CD14-positive monocyte (primary cell): ENCODE measurements around the gene BCL2. TPM values are rescaled to one million over a fixed set of nuclear protein-coding genes. Genes with fewer than 3 reads are reported as not detected.

ENCODE experiments used
- DNase-seq, 3 donors: peaks; one replicate each; pipeline ENCODE4 v3.0.0-alpha.2; 2011 to 2022
- H2AFZ ChIP-seq: 2 replicates; pipeline ENCODE4 v1.6.0; 2012; ENCODE audit warnings: mild to moderate bottlenecking, low read depth, low read length, inconsistent platforms; ENCODE audit not compliant: insufficient read depth, poor library complexity, severe bottlenecking
- H3K27ac ChIP-seq, 2 donors: 1 replicate in 1 of 2; 2 replicates in 1 of 2; pipeline ENCODE4 v1.5.1; 2012 to 2013; ENCODE audit warnings: low read length in 2 of 2, control low read depth in 1 of 2, inconsistent platforms in 1 of 2, low read depth in 1 of 2, mild to moderate bottlenecking in 1 of 2
- H3K27me3 ChIP-seq, 2 donors: one replicate each; pipeline versions ENCODE4 v1.6.0 to v1.6.1; 2011 to 2013; ENCODE audit warnings: low read length in 2 of 2; ENCODE audit not compliant: control insufficient read depth in 2 of 2, insufficient read depth in 2 of 2
- H3K36me3 ChIP-seq, 2 donors: replicated peaks in 1 of 2; 1 replicate in 1 of 2; 2 replicates in 1 of 2; pipeline versions ENCODE4 v1.5.1 to v1.6.1; 2012 to 2013; ENCODE audit warnings: low read length in 2 of 2, control low read depth in 1 of 2, inconsistent platforms in 1 of 2, mild to moderate bottlenecking in 1 of 2; ENCODE audit not compliant: insufficient read depth in 2 of 2, control insufficient read depth in 1 of 2
- H3K4me1 ChIP-seq, 2 donors: 1 replicate in 1 of 2; 2 replicates in 1 of 2; pipeline versions ENCODE4 v1.5.1 to v1.6.1; 2012 to 2013; ENCODE audit warnings: low read length in 2 of 2, control low read depth in 1 of 2, inconsistent platforms in 1 of 2, mild to moderate bottlenecking in 1 of 2, moderate library complexity in 1 of 2; ENCODE audit not compliant: insufficient read depth in 2 of 2, control insufficient read depth in 1 of 2
- H3K4me2 ChIP-seq: replicated peaks from 2 replicates; pipeline ENCODE3; 2012; ENCODE audit warnings: low read length, moderate library complexity, mild to moderate bottlenecking; ENCODE audit not compliant: poor library complexity, severe bottlenecking; ENCODE audit errors: extremely low read depth
- H3K4me3 ChIP-seq, 3 experiments: fragments of 200-600 bp in 1 of 3; sonication (generic) in 1 of 3; replicated peaks in 1 of 3; 1 replicate in 2 of 3; 2 replicates in 1 of 3; pipeline ENCODE4 v1.5.1; 2011 to 2013; ENCODE audit warnings: low read length in 3 of 3, mild to moderate bottlenecking in 3 of 3, control low read depth in 2 of 3, low read depth in 2 of 3, inconsistent platforms in 1 of 3, moderate library complexity in 1 of 3
- H3K79me2 ChIP-seq: 2 replicates; pipeline ENCODE4 v1.6.0; 2012; ENCODE audit warnings: mild to moderate bottlenecking, control low read depth, inconsistent platforms, low read length, moderate library complexity; ENCODE audit not compliant: insufficient read depth
- H3K9ac ChIP-seq: 2 replicates; pipeline ENCODE4 v1.6.0; 2017; ENCODE audit warnings: low read length, mild to moderate bottlenecking; ENCODE audit not compliant: insufficient read depth, poor library complexity, severe bottlenecking
- H3K9me3 ChIP-seq, 2 donors: replicated peaks in 1 of 2; 1 replicate in 1 of 2; 2 replicates in 1 of 2; pipeline versions ENCODE4 v1.5.1 to v1.6.1; 2012 to 2013; ENCODE audit warnings: low read length in 2 of 2, control low read depth in 1 of 2; ENCODE audit not compliant: control insufficient read depth in 1 of 2, insufficient read depth in 1 of 2
- H4K20me1 ChIP-seq: 2 replicates; pipeline ENCODE4 v1.6.0; 2012; ENCODE audit warnings: mild to moderate bottlenecking, low read length, control low read depth, moderate library complexity; ENCODE audit not compliant: insufficient read depth
- H3K27ac Mint-ChIP-seq, 7 donors: one replicate each; pipeline ENCODE4 v1.8.0; 2020; ENCODE audit warnings: mild to moderate bottlenecking in 7 of 7, mixed read lengths in 7 of 7, moderate library complexity in 6 of 7, inconsistent platforms in 2 of 7
- H3K27me3 Mint-ChIP-seq, 3 donors: one replicate each; pipeline ENCODE4 v1.8.0; 2021 to 2022; ENCODE audit warnings: low read depth in 3 of 3, mild to moderate bottlenecking in 3 of 3, mixed read lengths in 3 of 3, moderate library complexity in 3 of 3, inconsistent platforms in 1 of 3
- H3K36me3 Mint-ChIP-seq, 2 donors: one replicate each; pipeline ENCODE4 v1.8.0; 2020; ENCODE audit warnings: mixed read lengths in 2 of 2, inconsistent platforms in 1 of 2, mild to moderate bottlenecking in 1 of 2
- H3K4me1 Mint-ChIP-seq: one replicate; pipeline ENCODE4 v1.8.0; 2020; ENCODE audit warnings: mild to moderate bottlenecking, mixed read lengths
- H3K4me3 Mint-ChIP-seq, 2 donors: one replicate each; pipeline ENCODE4 v1.8.0; 2020; ENCODE audit warnings: mild to moderate bottlenecking in 2 of 2, mixed read lengths in 2 of 2, moderate library complexity in 1 of 2
- H3K9me3 Mint-ChIP-seq, 7 donors: one replicate each; pipeline ENCODE4 v1.8.0; 2020 to 2022; ENCODE audit warnings: mixed read lengths in 7 of 7, mild to moderate bottlenecking in 6 of 7, moderate library complexity in 6 of 7, inconsistent platforms in 2 of 7
- CTCF ChIP-seq: fragments of 200-600 bp; IDR thresholded peaks from one replicate; pipeline ENCODE4 v1.8.0; 2022; ENCODE audit warnings: antibody characterized with exemption, mild to moderate bottlenecking
- WGBS: methylation state at CpG from one replicate; pipeline ENCODE4 v1.1.5; 2013; ENCODE audit warnings: missing lambda C conversion rate; ENCODE audit not compliant: insufficient coverage; 5-methylcytosine and 5-hydroxymethylcytosine counted together
- intact Hi-C, 2 donors: fragments of 100-400 bp; cut with micrococcal nuclease; formaldehyde crosslinking; loops; one replicate each; pipeline versions ENCODE4 v1.15.0 to v1.15.1; 2023
- polyA plus RNA-seq, 3 donors: library from polyadenylated mRNA; depleted of rRNA in 1 of 3; unstranded in 2 of 3; stranded (reverse) in 1 of 3; fragments of 300-500 nt in 2 of 3; fragments of >200 nt in 1 of 3; fragmentation: Illumina TruSeq in 2 of 3; gene quantifications; 1 replicate in 2 of 3; 2 replicates in 1 of 3; pipeline ENCODE4 v1.2.3, GENCODE V29; 2012 to 2021
- small RNA-seq: library from RNA; depleted of rRNA; stranded (forward); fragments of <200 nt; gene quantifications from one replicate; pipeline ENCODE3, GENCODE V24; 2012; ENCODE audit warnings: low read depth; ENCODE audit not compliant: insufficient read length

BCL2 gene
- polyA plus RNA-seq, 3 donors: 0.58 to 2.5 (median 1.1) TPM

DNA sequence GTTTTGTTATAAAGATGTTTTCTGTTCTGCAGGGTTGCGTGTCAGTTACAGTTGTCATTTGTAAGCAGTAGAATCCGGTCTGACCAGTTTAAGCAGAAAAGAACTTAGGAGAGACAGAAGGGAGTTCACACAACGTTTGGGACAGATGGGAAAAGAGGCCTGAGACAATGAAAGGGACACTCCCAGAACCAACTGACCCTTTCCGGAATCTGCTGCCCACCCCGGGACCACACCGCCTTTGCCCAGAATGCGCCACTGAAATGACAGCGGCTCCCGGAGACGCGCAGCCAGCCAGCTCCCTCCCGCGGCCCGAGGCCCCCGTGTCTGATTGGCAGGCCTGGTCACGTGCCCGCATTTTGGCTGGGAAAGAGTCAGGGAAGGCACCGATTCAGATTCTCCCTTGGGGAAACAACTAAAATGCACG is 244.6 kb downstream of the BCL2 start:
- H3K4me1 ChIP-seq: peaks cover 13 to 20% of the 10 kb centered on the region in 2 donors
- no peaks in the 10 kb centered on the region for H3K27me3 Mint-ChIP-seq
- H3K36me3 Mint-ChIP-seq: no peaks in the 10 kb centered on the region
- 6% methylated on average over 17 of the region's 19 CpGs for WGBS
- TF ChIP-seq CTCF: no peak
- H4K20me1 ChIP-seq: no peaks in the 10 kb centered on the region
- H3K4me3 ChIP-seq: peak overlapping the region; percentile 35 to 76 (median 52)
- peaks cover 3 to 7% (median 4%) of the 10 kb centered on the region in 7 donors for H3K9me3 Mint-ChIP-seq
- DNase-seq: peak; percentile 30 to 72 (median 54)
- H3K4me3 Mint-ChIP-seq: peak overlapping the region; percentile 81 to 94
- H3K27me3 ChIP-seq: no peaks in the 10 kb centered on the region
- peak overlapping the region; percentile 78 for H3K4me2 ChIP-seq
- peak overlapping the region; percentile 62 to 91 (median 85) for H3K27ac Mint-ChIP-seq
- peaks cover 27% of the 10 kb centered on the region for H3K4me1 Mint-ChIP-seq
- peak overlapping the region; percentile 60 to 83 for H3K27ac ChIP-seq
- peaks cover 3 to 4% of the 10 kb centered on the region in 2 donors for H3K9me3 ChIP-seq
- intact Hi-C loops: loop anchor here in 1 of 2 donors (10.0 kb wide), 1 partner anchor 80 kb away; no protein-coding TSS in a partner anchor
- H3K36me3 ChIP-seq: no peaks in the 10 kb centered on the region
- no peaks in the 10 kb centered on the region for H3K79me2 ChIP-seq
- H3K9ac ChIP-seq: peak overlapping the region; percentile 63
- H2AFZ ChIP-seq: peak overlapping the region; percentile 89

DNA sequence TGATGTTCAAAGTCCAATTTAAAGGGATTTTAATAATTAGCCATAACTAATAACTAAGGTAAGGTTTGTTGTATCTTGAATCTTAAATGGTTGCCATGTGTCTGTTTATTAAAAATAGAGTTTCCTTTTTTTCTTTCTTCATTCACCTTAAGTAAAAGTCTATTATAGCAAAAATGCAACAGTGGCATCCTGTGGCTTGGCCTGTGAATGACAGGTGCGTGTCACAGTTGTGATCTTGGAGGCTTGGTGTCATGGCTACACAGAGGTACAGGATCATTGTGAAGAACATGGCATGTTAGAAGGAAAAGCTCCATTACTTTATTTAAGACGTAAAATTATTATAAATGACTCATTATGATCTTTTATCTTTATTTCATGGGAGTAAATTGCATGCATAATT is 246.1 kb downstream of the BCL2 start:
- H3K79me2 ChIP-seq: no peaks in the 10 kb centered on the region
- H3K9me3 Mint-ChIP-seq: peaks cover 0 to 2% (median 1%) of the 10 kb centered on the region in 7 donors
- H3K4me2 ChIP-seq: no peak overlapping the region
- intact Hi-C loops: loop anchor here in 1 of 2 donors (10.0 kb wide), 1 partner anchor 81 kb away; no protein-coding TSS in a partner anchor
- H3K27ac Mint-ChIP-seq: no peak overlapping the region
- peaks cover 21% of the 10 kb centered on the region for H3K4me1 Mint-ChIP-seq
- no CpG with 5 or more reads among the region's 2 CpGs for WGBS
- H3K4me1 ChIP-seq: peaks cover 5 to 14% of the 10 kb centered on the region in 2 donors
- H3K9me3 ChIP-seq: no peaks in the 10 kb centered on the region
- H2AFZ ChIP-seq: no peak overlapping the region
- H3K27me3 ChIP-seq: no peaks in the 10 kb centered on the region
- no peak overlapping the region for H3K27ac ChIP-seq
- no peaks in the 10 kb centered on the region for H4K20me1 ChIP-seq
- no peaks in the 10 kb centered on the region for H3K36me3 ChIP-seq
- DNase-seq: no peak
- H3K4me3 ChIP-seq: no peak overlapping the region
- TF ChIP-seq CTCF: no peak
- no peak overlapping the region for H3K4me3 Mint-ChIP-seq
- H3K27me3 Mint-ChIP-seq: peaks cover 0 to 5% (median 0%) of the 10 kb centered on the region in 3 donors
- no peaks in the 10 kb centered on the region for H3K36me3 Mint-ChIP-seq
- no peak overlapping the region for H3K9ac ChIP-seq

Small RNA genes within 50 kb of the gene (small RNA-seq; reads per million reads assigned to genes)
- not detected for gene AC022726.1

Other genes starting within 250 kb of the BCL2 start
- 10 to 100 TPM in 2 of 3 donors, 1 to 10 TPM in 1; 9.6 to 38.5 (median 29.9) TPM for gene KDSR, start 47.4 kb upstream of the BCL2 start, polyA plus RNA-seq
- gene VPS4B, start 102.7 kb upstream of the BCL2 start, polyA plus RNA-seq: 10 to 100 TPM; 15.4 to 48.8 (median 26.7) TPM
- not detected for gene SERPINB5, start 157.2 kb upstream of the BCL2 start, polyA plus RNA-seq
- not detected for gene SERPINB12, start 222.6 kb upstream of the BCL2 start, polyA plus RNA-seq